Activated CD4-positive, alpha-beta T cell treated with anti-CD3 and anti-CD28 coated beads for 4 hours (primary cell): ENCODE data around the gene CNTN5.

ENCODE experiments used
- DNase-seq, 2 donors: peaks; one replicate each; pipeline ENCODE4 v3.0.0-alpha.2; 2020

The CNTN5 gene

DNA sequence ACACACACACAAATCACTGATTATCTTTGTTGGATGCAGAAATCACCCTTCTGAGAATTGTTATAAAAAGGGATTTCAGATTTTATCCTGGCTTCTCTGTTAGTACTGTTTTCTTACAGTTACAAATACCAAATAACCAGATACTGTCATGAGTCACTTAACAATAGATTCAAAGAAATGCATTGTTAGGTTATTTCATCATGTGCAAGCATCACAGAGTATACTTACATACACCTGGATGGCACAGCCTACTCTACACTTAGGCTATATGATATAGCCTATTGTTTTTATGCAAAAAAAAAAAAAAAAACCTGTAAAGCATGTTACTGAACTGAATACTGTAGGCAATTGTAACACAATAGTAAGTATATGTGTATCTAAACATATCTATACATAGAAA lies 1347.1 kb downstream of the CNTN5 start:
- DNase-seq, result no peak

DNA sequence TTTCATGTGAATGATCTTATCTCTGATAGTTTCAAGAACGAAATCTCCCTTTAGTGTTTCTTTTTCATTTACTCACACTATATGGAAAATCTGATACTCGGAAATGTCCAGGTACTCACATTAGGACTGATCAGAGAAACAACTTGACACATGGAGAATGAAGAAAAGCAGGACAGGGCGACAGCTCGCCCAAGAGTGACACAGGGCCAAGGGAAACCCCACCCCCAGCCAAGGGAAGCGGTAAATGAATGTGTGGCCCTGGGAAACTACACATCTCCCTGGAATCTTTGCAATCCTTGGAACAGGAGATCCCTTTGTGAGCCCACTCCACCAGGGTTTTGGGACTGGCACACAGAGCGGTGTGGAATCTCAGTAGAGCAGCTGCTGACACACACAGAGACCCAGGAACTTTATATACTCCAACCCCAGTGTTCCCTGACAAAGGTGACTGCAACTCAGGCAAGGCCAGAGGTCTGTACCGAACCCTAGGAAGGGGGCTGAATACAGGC lies 1362.7 kb downstream of the CNTN5 start:
- no peak for DNase-seq

DNA sequence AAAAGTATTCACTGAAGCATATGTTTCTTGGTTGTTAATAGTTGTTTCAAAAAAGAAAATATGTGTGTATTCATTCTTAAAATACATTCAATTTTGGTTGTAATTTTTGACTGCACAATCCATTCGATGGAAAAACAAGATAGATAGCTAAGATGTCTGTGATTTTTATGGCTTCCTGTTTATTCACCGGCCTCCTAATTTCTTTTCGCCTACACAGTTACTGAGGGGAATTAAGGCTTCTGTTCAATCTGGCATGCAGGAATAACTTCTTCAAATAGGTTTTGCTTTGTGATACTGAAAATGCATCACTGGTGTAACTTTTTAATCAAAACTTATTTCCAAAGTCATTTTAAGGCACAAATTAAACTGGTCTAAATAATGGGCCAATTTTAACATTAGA lies 1375.5 kb downstream of the CNTN5 start:
- no peak for DNase-seq

DNA sequence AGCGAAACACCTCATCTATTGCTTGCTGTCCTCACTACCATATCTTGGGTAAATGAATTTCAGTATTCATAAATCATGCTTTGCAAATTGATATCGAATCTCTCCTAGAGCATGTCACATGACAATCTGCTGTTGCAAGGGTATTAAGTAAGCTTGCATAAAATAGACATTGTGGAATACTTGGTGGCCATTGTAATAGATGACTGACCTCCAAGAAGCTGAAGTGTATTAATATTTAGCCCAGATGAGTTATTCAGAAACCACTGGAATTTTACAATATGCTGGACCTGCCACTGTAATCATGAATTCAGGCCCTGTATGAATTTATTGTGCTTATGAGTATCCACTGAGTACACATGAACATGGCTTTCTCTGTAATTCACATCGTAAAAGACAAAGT lies 1376.7 kb downstream of the CNTN5 start:
- no peak for DNase-seq

DNA sequence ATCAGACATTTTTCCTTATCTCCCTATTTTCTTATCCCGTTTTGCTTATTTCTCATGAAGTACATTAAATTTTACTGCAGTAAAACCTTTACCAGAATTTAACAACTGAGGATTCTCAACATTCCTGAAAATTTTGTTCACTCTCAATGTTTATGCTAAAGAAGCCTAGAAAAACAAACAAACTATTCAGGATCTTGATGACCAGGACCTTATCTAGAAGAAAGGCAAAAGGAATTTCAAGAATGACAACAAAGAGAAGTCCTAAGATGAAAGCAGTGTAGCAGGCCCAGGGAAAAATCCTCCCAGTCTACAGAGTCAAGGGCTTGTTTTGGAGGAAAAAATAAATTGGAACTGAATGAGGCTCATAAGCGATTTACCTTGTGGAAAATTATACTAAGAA lies 1383.1 kb downstream of the CNTN5 start:
- no peak for DNase-seq

DNA sequence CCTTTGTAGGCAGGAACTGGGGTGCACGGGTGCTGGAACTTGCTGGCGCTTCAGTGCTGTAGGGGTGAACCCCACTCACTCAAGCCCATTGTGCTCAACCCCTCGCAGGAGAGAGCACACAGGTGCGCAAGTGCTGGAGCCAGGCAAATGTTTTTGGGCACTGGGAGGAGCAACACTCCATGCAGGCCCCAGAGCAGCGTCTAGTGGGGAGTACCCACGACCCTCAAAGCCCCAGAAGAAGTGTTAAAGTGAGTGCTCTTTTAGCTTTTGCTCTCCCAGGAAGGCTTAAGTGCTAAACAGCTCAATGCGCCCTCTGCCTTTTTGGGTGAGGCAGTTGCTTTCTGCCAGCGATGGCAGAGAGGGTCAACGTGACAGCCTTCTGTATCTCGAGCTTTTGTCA lies 1384.2 kb downstream of the CNTN5 start:
- DNase-seq, result no peak
